K562 (cell line): Measurements from ENCODE around the gene CYB5RL. TPM values are rescaled to one million over a fixed set of nuclear protein-coding genes. Genes with fewer than 3 reads are reported as not detected.
A peak's percentile ranks its signal among the peaks of the same experiment; 100 is the strongest.

Experiments
- ATAC-seq: fragments of 200-7000 bp; cut with Tn5 transposase; 3 replicates; pipeline ENCODE4 v1.9.1; 2020; ENCODE audit warnings: moderate library complexity
- BruUV-seq: library from RNA; stranded (reverse); fragments of 400-500 nt; replicated peaks from 2 replicates; lab custom pipeline; 2021; lab: Mats Ljungman, UMichigan
- CTCF ChIA-PET: fragments of 300-600 bp; formaldehyde crosslinking; extraction: SDS; loops from one replicate; lab custom pipeline; 2021; ENCODE audit warnings: low intra/inter-chr PET ratio; lab: Yijun Ruan, JAX
- POLR2A ChIA-PET: fragments of 300-600, 350-650 bp; sonication (Branson Sonifier 250); formaldehyde crosslinking; extraction: SDS; loops from one replicate; lab custom pipeline; 2021; ENCODE audit warnings: antibody characterized with exemption, inconsistent platforms; lab: Yijun Ruan, JAX
- DNase-seq, 4 experiments: peaks; one replicate each; pipeline versions ENCODE4 v3.0.0 to v3.0.0-alpha.2; 2011 to 2018; ENCODE audit warnings: low spot score in 3 of 4, mixed read lengths in 3 of 4; ENCODE audit errors: extremely low read depth in 1 of 4
- FAIRE-seq: peaks from 2 replicates; lab custom pipeline; 2011; peaks lifted over from hg19 to GRCh38; lab: Jason Lieb, UNC
- H2AFZ ChIP-seq: 2 replicates; pipeline ENCODE4 v1.6.0; 2011; ENCODE audit warnings: low read depth, low read length, control low read depth, inconsistent platforms
- H3K27ac ChIP-seq: fragments of 200-600 bp; 3 replicates; pipeline ENCODE4 v1.8.0; 2011; ENCODE audit warnings: low read depth, mild to moderate bottlenecking, control low read depth, inconsistent platforms, low read length, moderate library complexity, mixed read lengths; ENCODE audit errors: extremely low read depth
- H3K27me3 ChIP-seq, 2 experiments: fragments of 300-600 bp in 1 of 2; 2 replicates in 1 of 2; 3 replicates in 1 of 2; pipeline versions ENCODE4 v1.6.0 to v1.8.0; 2011; ENCODE audit warnings: inconsistent platforms in 2 of 2, low read length in 2 of 2, mild to moderate bottlenecking in 1 of 2, mixed read lengths in 1 of 2, moderate library complexity in 1 of 2; ENCODE audit not compliant: control insufficient read depth in 2 of 2, insufficient read depth in 2 of 2
- H3K36me3 ChIP-seq: fragments of 300-600 bp; 3 replicates; pipeline ENCODE4 v1.8.0; 2011; ENCODE audit warnings: mild to moderate bottlenecking, low read length, inconsistent platforms; ENCODE audit not compliant: control insufficient read depth, insufficient read depth
- H3K4me1 ChIP-seq, 2 experiments: fragments of 200-600 bp in 1 of 2; replicated peaks in 1 of 2; 2 replicates in 1 of 2; 3 replicates in 1 of 2; pipeline versions ENCODE4 v1.5.1 to v1.8.0; 2011; ENCODE audit warnings: inconsistent platforms in 2 of 2, low read length in 2 of 2, mild to moderate bottlenecking in 1 of 2, mixed read lengths in 1 of 2, moderate library complexity in 1 of 2; ENCODE audit not compliant: control insufficient read depth in 2 of 2, insufficient read depth in 2 of 2
- H3K4me2 ChIP-seq: 2 replicates; pipeline ENCODE4 v1.6.1; 2011; ENCODE audit warnings: low read length, control low read depth, inconsistent platforms, mixed read lengths; ENCODE audit not compliant: insufficient read depth
- H3K4me3 ChIP-seq: fragments of 200-600 bp; sonication (generic), shearing (Covaris generic); 2 replicates; pipeline ENCODE4 v1.5.1; 2016; ENCODE audit warnings: control low read depth, inconsistent platforms
- H3K79me2 ChIP-seq: fragments of 200-600 bp; 3 replicates; pipeline ENCODE4 v1.8.0; 2011; ENCODE audit warnings: low read length, inconsistent platforms; ENCODE audit not compliant: control insufficient read depth, insufficient read depth
- H3K9ac ChIP-seq, 2 experiments: 2 replicates each; pipeline versions ENCODE4 v1.6.0 to v1.6.1; 2011; ENCODE audit warnings: low read depth in 2 of 2, low read length in 2 of 2, control low read depth in 1 of 2, inconsistent platforms in 1 of 2, mild to moderate bottlenecking in 1 of 2, mixed read lengths in 1 of 2; ENCODE audit not compliant: insufficient read depth in 1 of 2
- H3K9me1 ChIP-seq: one replicate; pipeline ENCODE4 v1.6.0; 2011; ENCODE audit warnings: inconsistent platforms, mild to moderate bottlenecking, low read length, moderate library complexity; ENCODE audit not compliant: control insufficient read depth, insufficient read depth
- H3K9me3 ChIP-seq: replicated peaks from 2 replicates; pipeline ENCODE4 v1.5.1; 2011; ENCODE audit warnings: low read depth, low read length, inconsistent platforms; ENCODE audit not compliant: control insufficient read depth, insufficient read depth
- H4K20me1 ChIP-seq: replicated peaks from 2 replicates; pipeline ENCODE4 v1.6.1; 2011; ENCODE audit warnings: low read length, inconsistent platforms, mixed read lengths; ENCODE audit not compliant: control insufficient read depth, insufficient read depth
- C11orf30 ChIP-seq: fragments of 450-650 bp; IDR thresholded peaks from 2 replicates; pipeline ENCODE4 v1.6.1; 2016; ENCODE audit warnings: low read depth, mild to moderate bottlenecking
- HMGN3 ChIP-seq: IDR thresholded peaks from 2 replicates; pipeline ENCODE4 v1.6.1; 2011; ENCODE audit warnings: borderline replicate concordance, low read depth, mild to moderate bottlenecking, mixed read lengths, low read length; ENCODE audit not compliant: insufficient read length; ENCODE audit errors: extremely low read depth
- MAFF ChIP-seq: IDR thresholded peaks from 2 replicates; pipeline ENCODE4 v1.6.1; 2012; ENCODE audit warnings: low read length, improper control_type of control experiment
- MAFG ChIP-seq: fragments of 450-650 bp; conservative IDR thresholded peaks from 2 replicates; pipeline ENCODE4 v1.6.1; 2016; ENCODE audit warnings: missing genetic modification characterization, missing compliant biosample characterization
- NFIC ChIP-seq: fragments of 450-650 bp; IDR thresholded peaks from 2 replicates; pipeline ENCODE4 v1.6.1; 2017; ENCODE audit warnings: mild to moderate bottlenecking, inconsistent platforms
- POLR2A ChIP-seq: fragments of 450-650 bp; conservative IDR thresholded peaks from 2 replicates; pipeline ENCODE4 v1.6.1; 2016
- POLR2AphosphoS5 ChIP-seq: IDR thresholded peaks from 2 replicates; pipeline ENCODE4 v1.6.1; 2011; ENCODE audit warnings: mild to moderate bottlenecking, low read depth, low read length, moderate library complexity; ENCODE audit not compliant: control insufficient read depth, insufficient read depth
- POLR2G ChIP-seq: fragments of 200-400 bp; formaldehyde crosslinking; IDR thresholded peaks from 2 replicates; pipeline ENCODE4 v1.6.1; 2017; ENCODE audit warnings: low read depth, mild to moderate bottlenecking, antibody characterized with exemption, low read length, moderate library complexity
- RBFOX2 ChIP-seq: fragments of 200-400 bp; formaldehyde crosslinking; IDR thresholded peaks from 2 replicates; pipeline ENCODE4 v1.6.1; 2017; ENCODE audit warnings: low read depth, mild to moderate bottlenecking, low read length, moderate library complexity
- WGBS: fragments of 100-300 bp; shearing (Covaris generic); methylation state at CpG from one replicate; pipeline ENCODE4 v1.1.6; 2016; ENCODE audit warnings: low coverage, mixed read lengths; ENCODE audit not compliant: insufficient coverage; ENCODE audit errors: missing lambda C conversion rate; 5-methylcytosine and 5-hydroxymethylcytosine counted together
- in situ Hi-C: fragments of 300-500 bp; cut with MboI; formaldehyde crosslinking; loops from 4 replicates; pipeline ENCODE4 v1.15.0; 2018; ENCODE audit warnings: inconsistent platforms, mixed read lengths
- intact Hi-C: fragments of 100-400 bp; cut with micrococcal nuclease; formaldehyde crosslinking; loops from 2 replicates; pipeline ENCODE4 v1.14.2; 2022
- polyA plus RNA-seq, 8 experiments: library from polyadenylated mRNA; depleted of rRNA in 4 of 8; stranded (reverse) in 5 of 8; unstranded in 3 of 8; fragments of >200 nt; fragmentation: Nextera tagmentation in 2 of 8; fragmentation: Illumina TruSeq in 1 of 8; extraction: Ambion mirVana in 2 of 8; extraction: Trizol in 1 of 8; gene quantifications; 2 replicates each; pipeline versions ENCODE4 v1.2.1 to v1.2.3, GENCODE V29; 2011 to 2014; ENCODE audit warnings: inconsistent platforms in 1 of 8, missing spikeins in 1 of 8
- total RNA-seq, 7 experiments: library from RNA; depleted of rRNA in 6 of 7; stranded (reverse); fragments of >200 nt in 6 of 7; fragmentation: Illumina TruSeq in 2 of 7; extraction: Trizol in 2 of 7; gene quantifications; 2 replicates each; pipeline versions ENCODE4 v1.2.1 to v1.2.3, GENCODE V29; 2011 to 2021; ENCODE audit warnings: low replicate concordance in 1 of 7
- TF ChIP-seq, protein P1 (sequence below): sonication (generic); formaldehyde crosslinking; IDR thresholded peaks from 2 replicates; pipeline ENCODE4 v1.8.1; 2023; ENCODE audit warnings: mild to moderate bottlenecking, missing genetic modification reagents
- TF ChIP-seq, protein P2 (sequence below): fragments of 450-650 bp; IDR thresholded peaks from 2 replicates; pipeline ENCODE4 v1.6.1; 2016; ENCODE audit warnings: low read depth

Gene CYB5RL
- total and polyA plus RNA-seq, 9 of the 15 experiments (the other 6 are each of a cell fraction or from before 2014, with no cell fraction given), result 7.9 to 18.0 (median 11.2) TPM

DNA sequence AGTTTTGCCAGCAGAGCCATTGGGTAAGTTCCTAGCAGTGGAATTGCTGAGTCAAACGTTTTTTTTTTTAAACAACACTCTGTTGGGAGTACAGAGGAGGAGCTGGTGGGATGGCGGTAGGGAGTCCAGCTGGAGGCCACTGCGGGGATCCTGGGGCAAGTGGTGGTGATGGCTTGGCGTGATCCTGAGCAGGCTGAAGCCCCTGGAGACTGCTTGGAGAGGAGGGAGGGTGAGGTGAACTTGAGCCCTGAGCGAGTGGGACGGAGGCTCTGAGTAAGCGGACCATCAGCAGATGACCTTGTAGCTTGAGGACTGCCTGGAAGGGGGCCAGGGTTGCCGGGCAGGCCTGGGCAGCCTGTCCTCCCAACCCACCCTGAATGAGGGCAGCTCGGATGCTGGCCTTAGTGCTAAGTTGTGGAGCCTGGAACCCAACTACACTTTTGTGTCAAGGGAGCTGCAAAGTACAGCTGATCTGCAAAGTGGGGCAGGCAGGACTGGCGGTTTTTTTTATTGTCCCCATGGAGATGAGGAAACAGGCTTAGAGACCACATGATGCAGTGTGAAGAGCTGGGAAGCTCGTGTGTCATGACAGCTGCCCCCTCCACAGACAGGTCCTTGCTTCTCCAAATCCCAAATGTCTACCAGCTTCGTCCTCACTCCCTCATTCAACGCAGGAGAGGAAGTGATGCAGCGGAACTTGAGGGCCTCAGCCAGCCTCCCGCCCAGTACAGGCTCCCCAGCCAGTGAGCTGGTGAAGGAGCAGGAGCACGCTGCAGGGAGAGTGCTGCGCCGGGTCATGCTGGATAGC is 20.4 kb upstream of the CYB5RL start:
- WGBS, result 69% methylated on average over 18 of the region's 18 CpGs
- intact Hi-C loops (no loop called here), in situ Hi-C loops (no loop called here)
- CTCF ChIA-PET, result no interaction called here
- ATAC-seq, result peak; percentile 10; the same call in 2 of the 3 replicates
- Histone ChIP-seq H3K4me2 (no peak overlapping the region), H3K27ac (no peak overlapping the region), H3K9ac (peak overlapping the region in 1 of 2 experiments; percentile 56; a peak in 2 of 4 replicates), H3K4me1 (peaks cover 4 to 23% of the 10 kb centered on the region in 2 experiments; a peak in 4 of 5 replicates), H3K9me3 (no peaks in the 10 kb centered on the region), H3K36me3 (peaks cover 73% of the 10 kb centered on the region), H3K4me3 (no peak overlapping the region), H3K9me1 (peaks cover 5% of the 10 kb centered on the region), H3K79me2 (no peaks in the 10 kb centered on the region), H3K27me3 (no peaks in the 10 kb centered on the region), H2AFZ (no peak overlapping the region), H4K20me1 (peaks cover 12% of the 10 kb centered on the region; the same call in 1 of the 2 replicates)
- no peak for FAIRE-seq
- no peak for DNase-seq
- BruUV-seq, result no TSS peak
- POLR2A ChIA-PET, result interaction anchor here (0.7 to 15.5 kb wide), 7 partner anchors 9 to 89 kb away, joined by 3 to 148 read pairs (median 4); partner anchors contain the start of genes CYB5RL and MRPL37
- TF ChIP-seq MAFG (tag) (peak; percentile 84), HMGN3 (no peak), RBFOX2 (peak; percentile 40; the same call in 1 of the 2 replicates), NFIC (0 out of 2 replicates have a peak, but pooled peaks have one; percentile 9), POLR2AphosphoS5 (no peak), MAFF (peak; percentile 66), POLR2G (peak; percentile 60), POLR2A (peak; percentile 32; the same call in 1 of the 2 replicates), C11orf30 (peak; percentile 86)
- TF ChIP-seq, protein P1, sequence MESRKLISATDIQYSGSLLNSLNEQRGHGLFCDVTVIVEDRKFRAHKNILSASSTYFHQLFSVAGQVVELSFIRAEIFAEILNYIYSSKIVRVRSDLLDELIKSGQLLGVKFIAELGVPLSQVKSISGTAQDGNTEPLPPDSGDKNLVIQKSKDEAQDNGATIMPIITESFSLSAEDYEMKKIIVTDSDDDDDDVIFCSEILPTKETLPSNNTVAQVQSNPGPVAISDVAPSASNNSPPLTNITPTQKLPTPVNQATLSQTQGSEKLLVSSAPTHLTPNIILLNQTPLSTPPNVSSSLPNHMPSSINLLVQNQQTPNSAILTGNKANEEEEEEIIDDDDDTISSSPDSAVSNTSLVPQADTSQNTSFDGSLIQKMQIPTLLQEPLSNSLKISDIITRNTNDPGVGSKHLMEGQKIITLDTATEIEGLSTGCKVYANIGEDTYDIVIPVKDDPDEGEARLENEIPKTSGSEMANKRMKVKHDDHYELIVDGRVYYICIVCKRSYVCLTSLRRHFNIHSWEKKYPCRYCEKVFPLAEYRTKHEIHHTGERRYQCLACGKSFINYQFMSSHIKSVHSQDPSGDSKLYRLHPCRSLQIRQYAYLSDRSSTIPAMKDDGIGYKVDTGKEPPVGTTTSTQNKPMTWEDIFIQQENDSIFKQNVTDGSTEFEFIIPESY (CRISPR knock-in tag), result peak; percentile 83
- TF ChIP-seq, protein P2, sequence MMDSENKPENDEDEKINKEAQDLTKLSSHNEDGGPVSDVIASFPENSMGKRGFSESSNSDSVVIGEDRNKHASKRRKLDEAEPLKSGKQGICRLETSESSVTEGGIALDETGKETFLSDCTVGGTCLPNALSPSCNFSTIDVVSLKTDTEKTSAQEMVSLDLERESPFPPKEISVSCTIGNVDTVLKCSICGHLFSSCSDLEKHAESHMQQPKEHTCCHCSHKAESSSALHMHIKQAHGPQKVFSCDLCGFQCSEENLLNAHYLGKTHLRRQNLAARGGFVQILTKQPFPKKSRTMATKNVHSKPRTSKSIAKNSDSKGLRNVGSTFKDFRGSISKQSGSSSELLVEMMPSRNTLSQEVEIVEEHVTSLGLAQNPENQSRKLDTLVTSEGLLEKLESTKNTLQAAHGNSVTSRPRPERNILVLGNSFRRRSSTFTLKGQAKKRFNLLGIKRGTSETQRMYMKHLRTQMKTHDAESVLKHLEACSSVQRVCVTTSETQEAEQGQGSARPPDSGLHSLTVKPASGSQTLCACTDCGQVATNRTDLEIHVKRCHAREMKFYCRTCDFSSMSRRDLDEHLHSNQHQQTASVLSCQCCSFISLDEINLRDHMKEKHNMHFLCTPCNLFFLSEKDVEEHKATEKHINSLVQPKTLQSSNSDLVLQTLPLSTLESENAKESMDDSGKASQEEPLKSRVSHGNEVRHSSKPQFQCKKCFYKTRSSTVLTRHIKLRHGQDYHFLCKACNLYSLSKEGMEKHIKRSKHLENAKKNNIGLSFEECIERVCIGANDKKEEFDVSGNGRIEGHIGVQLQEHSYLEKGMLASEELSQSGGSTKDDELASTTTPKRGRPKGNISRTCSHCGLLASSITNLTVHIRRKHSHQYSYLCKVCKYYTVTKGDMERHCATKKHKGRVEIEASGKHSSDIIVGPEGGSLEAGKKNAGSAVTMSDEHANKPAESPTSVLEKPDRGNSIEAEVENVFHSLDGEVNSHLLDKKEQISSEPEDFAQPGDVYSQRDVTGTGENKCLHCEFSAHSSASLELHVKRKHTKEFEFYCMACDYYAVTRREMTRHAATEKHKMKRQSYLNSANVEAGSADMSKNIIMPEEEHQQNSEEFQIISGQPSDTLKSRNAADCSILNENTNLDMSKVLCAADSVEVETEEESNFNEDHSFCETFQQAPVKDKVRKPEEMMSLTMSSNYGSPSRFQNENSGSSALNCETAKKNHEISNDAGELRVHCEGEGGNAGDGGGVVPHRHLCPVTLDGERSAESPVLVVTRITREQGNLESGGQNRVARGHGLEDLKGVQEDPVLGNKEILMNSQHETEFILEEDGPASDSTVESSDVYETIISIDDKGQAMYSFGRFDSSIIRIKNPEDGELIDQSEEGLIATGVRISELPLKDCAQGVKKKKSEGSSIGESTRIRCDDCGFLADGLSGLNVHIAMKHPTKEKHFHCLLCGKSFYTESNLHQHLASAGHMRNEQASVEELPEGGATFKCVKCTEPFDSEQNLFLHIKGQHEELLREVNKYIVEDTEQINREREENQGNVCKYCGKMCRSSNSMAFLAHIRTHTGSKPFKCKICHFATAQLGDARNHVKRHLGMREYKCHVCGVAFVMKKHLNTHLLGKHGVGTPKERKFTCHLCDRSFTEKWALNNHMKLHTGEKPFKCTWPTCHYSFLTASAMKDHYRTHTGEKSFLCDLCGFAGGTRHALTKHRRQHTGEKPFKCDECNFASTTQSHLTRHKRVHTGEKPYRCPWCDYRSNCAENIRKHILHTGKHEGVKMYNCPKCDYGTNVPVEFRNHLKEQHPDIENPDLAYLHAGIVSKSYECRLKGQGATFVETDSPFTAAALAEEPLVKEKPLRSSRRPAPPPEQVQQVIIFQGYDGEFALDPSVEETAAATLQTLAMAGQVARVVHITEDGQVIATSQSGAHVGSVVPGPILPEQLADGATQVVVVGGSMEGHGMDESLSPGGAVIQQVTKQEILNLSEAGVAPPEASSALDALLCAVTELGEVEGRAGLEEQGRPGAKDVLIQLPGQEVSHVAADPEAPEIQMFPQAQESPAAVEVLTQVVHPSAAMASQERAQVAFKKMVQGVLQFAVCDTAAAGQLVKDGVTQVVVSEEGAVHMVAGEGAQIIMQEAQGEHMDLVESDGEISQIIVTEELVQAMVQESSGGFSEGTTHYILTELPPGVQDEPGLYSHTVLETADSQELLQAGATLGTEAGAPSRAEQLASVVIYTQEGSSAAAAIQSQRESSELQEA, result no peak
